Naive thymus-derived CD8-positive, alpha-beta T cell (primary cell): ENCODE data around the gene GALNT12. TPM values are rescaled to one million over a fixed set of nuclear protein-coding genes. Genes with fewer than 3 reads are reported as not detected.

Source experiments
- ATAC-seq, 2 donors: fragments of 150-1000 bp; cut with Tn5 transposase in 1 of 2; sonication (Bioruptor Pico), chemical (Tn5 transposase) in 1 of 2; 1 replicate in 1 of 2; 2 replicates in 1 of 2; pipeline ENCODE4 v1.10.0; 2021; ENCODE audit warnings: mild to moderate bottlenecking in 2 of 2, moderate library complexity in 2 of 2
- POLR2A ChIA-PET: fragments of 350-600 bp; sonication (Branson Sonifier 250); formaldehyde crosslinking; loops from one replicate; lab custom pipeline; 2021; ENCODE audit warnings: antibody characterized with exemption; lab: Charles Lee
- DNase-seq, 10 donors: peaks; one replicate each; pipeline versions ENCODE4 v3.0.0 to v3.0.0-alpha.2; 2020 to 2022
- H3K27ac Mint-ChIP-seq, 10 donors: one replicate each; pipeline ENCODE4 v1.8.0; 2020 to 2022; ENCODE audit warnings: mild to moderate bottlenecking in 10 of 10, mixed read lengths in 10 of 10, moderate library complexity in 4 of 10, inconsistent platforms in 1 of 10
- H3K27me3 Mint-ChIP-seq, 5 donors: one replicate each; pipeline ENCODE4 v1.8.0; 2021 to 2022; ENCODE audit warnings: mixed read lengths in 5 of 5
- H3K36me3 Mint-ChIP-seq, 3 donors: one replicate each; pipeline ENCODE4 v1.8.0; 2020 to 2022; ENCODE audit warnings: mixed read lengths in 3 of 3, mild to moderate bottlenecking in 2 of 3, inconsistent platforms in 1 of 3
- H3K4me1 Mint-ChIP-seq, 4 donors: one replicate each; pipeline ENCODE4 v1.8.0; 2021 to 2022; ENCODE audit warnings: mixed read lengths in 4 of 4
- H3K4me3 Mint-ChIP-seq, 10 donors: one replicate each; pipeline ENCODE4 v1.8.0; 2020 to 2022; ENCODE audit warnings: mild to moderate bottlenecking in 10 of 10, mixed read lengths in 10 of 10, moderate library complexity in 6 of 10, inconsistent platforms in 1 of 10
- H3K9me3 Mint-ChIP-seq, 9 donors: one replicate each; pipeline ENCODE4 v1.8.0; 2020 to 2022; ENCODE audit warnings: mixed read lengths in 9 of 9, mild to moderate bottlenecking in 3 of 9, inconsistent platforms in 1 of 9, moderate library complexity in 1 of 9
- polyA plus RNA-seq, 3 donors: library from polyadenylated mRNA; unstranded; fragments of 300-500 nt; fragmentation: Illumina TruSeq; gene quantifications; one replicate each; pipeline ENCODE4 v1.2.3, GENCODE V29; 2021
- total RNA-seq, 8 experiments: library from RNA in 2 of 8; stranded (reverse) in 2 of 8; gene quantifications; one replicate each; pipeline ENCODE4 v1.2.3 and lab custom pipeline; 2021 to 2026

The GALNT12 gene
- total and polyA plus RNA-seq, 5 experiments from 2014 or later: 4.6 to 9.3 (median 8.4) TPM

GRCh38 chr9:98860871-98861293, 53.4 kb downstream of the GALNT12 start:
- DNase-seq: no peak
- Mint-ChIP-seq H3K27me3 (peaks cover 6 to 31% (median 10%) of the 10 kb centered on the region in 5 donors), H3K27ac (no peak overlapping the region), H3K9me3 (peaks cover 0 to 16% (median 7%) of the 10 kb centered on the region in 9 donors), H3K4me3 (no peak overlapping the region), H3K36me3 (peaks cover 0 to 8% (median 2%) of the 10 kb centered on the region in 3 donors), H3K4me1 (peaks cover 0 to 1% (median 0%) of the 10 kb centered on the region in 4 donors)
- POLR2A ChIA-PET: no interaction called here
- no peak for ATAC-seq

- Mint-ChIP-seq H3K4me3 (no peak overlapping the region), H3K9me3 (peaks cover 0 to 6% (median 2%) of the 10 kb centered on the region in 9 donors), H3K36me3 (peaks cover 0 to 5% (median 0%) of the 10 kb centered on the region in 3 donors), H3K27me3 (peaks cover 6 to 31% (median 10%) of the 10 kb centered on the region in 5 donors), H3K4me1 (peaks cover 0 to 1% (median 0%) of the 10 kb centered on the region in 4 donors), H3K27ac (no peak overlapping the region)
- POLR2A ChIA-PET: no interaction called here
- ATAC-seq (no peak), DNase-seq (no peak)
Observed at GRCh38 chr9:98861781-98862504, 54.5 kb downstream of the GALNT12 start.

GRCh38 chr9:98862936-98863335, 55.5 kb downstream of the GALNT12 start:
- no peak for DNase-seq
- Mint-ChIP-seq H3K27me3 (peaks cover 3 to 21% (median 9%) of the 10 kb centered on the region in 5 donors), H3K9me3 (peaks cover 0 to under 1% (median 0%) of the 10 kb centered on the region in 9 donors), H3K27ac (peak overlapping the region in 1 of 10 donors; percentile 13), H3K4me1 (peaks cover 0 to 1% (median 0%) of the 10 kb centered on the region in 4 donors), H3K36me3 (no peaks in the 10 kb centered on the region), H3K4me3 (no peak overlapping the region)
- no peak for ATAC-seq
- POLR2A ChIA-PET: no interaction called here

GRCh38 chr9:98864281-98865174, 57.1 kb downstream of the GALNT12 start:
- no peak for ATAC-seq
- no peak overlapping the region for H3K27ac Mint-ChIP-seq
- no peaks in the 10 kb centered on the region for H3K36me3 Mint-ChIP-seq
- POLR2A ChIA-PET: no interaction called here
- H3K4me1 Mint-ChIP-seq: peaks cover 0 to 1% (median 0%) of the 10 kb centered on the region in 4 donors
- no peak for DNase-seq
- H3K27me3 Mint-ChIP-seq: peaks cover 4 to 13% (median 9%) of the 10 kb centered on the region in 5 donors
- H3K4me3 Mint-ChIP-seq: no peak overlapping the region
- H3K9me3 Mint-ChIP-seq: peaks cover 0 to 2% (median 0%) of the 10 kb centered on the region in 9 donors

- Mint-ChIP-seq H3K4me1 (peaks cover 0 to 1% (median 0%) of the 10 kb centered on the region in 4 donors), H3K4me3 (no peak overlapping the region), H3K27ac (no peak overlapping the region), H3K27me3 (peaks cover 2 to 8% (median 4%) of the 10 kb centered on the region in 5 donors), H3K9me3 (peaks cover 0 to 2% (median 0%) of the 10 kb centered on the region in 9 donors), H3K36me3 (no peaks in the 10 kb centered on the region)
- ATAC-seq (no peak), DNase-seq (no peak)
- POLR2A ChIA-PET: no interaction called here
Observed at GRCh38 chr9:98865284-98865875, 57.9 kb downstream of the GALNT12 start.

- DNase-seq (no peak), ATAC-seq (no peak)
- POLR2A ChIA-PET: no interaction called here
- H3K36me3 Mint-ChIP-seq: no peaks in the 10 kb centered on the region
- H3K27me3 Mint-ChIP-seq: peaks cover 0 to 14% (median 2%) of the 10 kb centered on the region in 5 donors
- H3K9me3 Mint-ChIP-seq: peaks cover 0 to 2% (median 0%) of the 10 kb centered on the region in 9 donors
- peak overlapping the region in 1 of 10 donors; percentile 67 for H3K27ac Mint-ChIP-seq
- no peak overlapping the region for H3K4me3 Mint-ChIP-seq
- peaks cover 0 to 1% (median 0%) of the 10 kb centered on the region in 4 donors for H3K4me1 Mint-ChIP-seq
Observed at GRCh38 chr9:98866435-98867102, 59.1 kb downstream of the GALNT12 start.

- ATAC-seq (no peak), DNase-seq (no peak)
- no peaks in the 10 kb centered on the region for H3K36me3 Mint-ChIP-seq
- peaks cover 0 to 15% (median 4%) of the 10 kb centered on the region in 5 donors for H3K27me3 Mint-ChIP-seq
- H3K9me3 Mint-ChIP-seq: peaks cover 0 to 2% (median 0%) of the 10 kb centered on the region in 9 donors
- no peak overlapping the region for H3K4me3 Mint-ChIP-seq
- POLR2A ChIA-PET: no interaction called here
- H3K27ac Mint-ChIP-seq: no peak overlapping the region
- peaks cover 0 to 1% (median 0%) of the 10 kb centered on the region in 4 donors for H3K4me1 Mint-ChIP-seq
Observed at GRCh38 chr9:98867103-98867428, 59.6 kb downstream of the GALNT12 start.

GRCh38 chr9:98867429-98868168, 60.1 kb downstream of the GALNT12 start:
- peaks cover 0 to 1% (median 0%) of the 10 kb centered on the region in 4 donors for H3K4me1 Mint-ChIP-seq
- ATAC-seq: no peak
- no peak for DNase-seq
- H3K4me3 Mint-ChIP-seq: no peak overlapping the region
- peak overlapping the region in 1 of 10 donors; percentile 33 for H3K27ac Mint-ChIP-seq
- H3K9me3 Mint-ChIP-seq: peaks cover 0 to 2% (median 0%) of the 10 kb centered on the region in 9 donors
- H3K27me3 Mint-ChIP-seq: peaks cover 0 to 18% (median 5%) of the 10 kb centered on the region in 5 donors
- POLR2A ChIA-PET: no interaction called here
- no peaks in the 10 kb centered on the region for H3K36me3 Mint-ChIP-seq

GRCh38 chr9:98869078-98869745, 61.7 kb downstream of the GALNT12 start:
- H3K27ac Mint-ChIP-seq: no peak overlapping the region
- POLR2A ChIA-PET: no interaction called here
- DNase-seq (no peak), ATAC-seq (no peak)
- peaks cover 0 to 12% (median 4%) of the 10 kb centered on the region in 5 donors for H3K27me3 Mint-ChIP-seq
- H3K36me3 Mint-ChIP-seq: no peaks in the 10 kb centered on the region
- H3K9me3 Mint-ChIP-seq: peaks cover 0 to 2% (median 0%) of the 10 kb centered on the region in 9 donors
- no peak overlapping the region for H3K4me3 Mint-ChIP-seq
- no peaks in the 10 kb centered on the region for H3K4me1 Mint-ChIP-seq

- ATAC-seq (no peak), DNase-seq (no peak)
- Mint-ChIP-seq H3K4me3 (no peak overlapping the region), H3K4me1 (no peaks in the 10 kb centered on the region), H3K9me3 (peaks cover 0 to 2% (median 0%) of the 10 kb centered on the region in 9 donors), H3K36me3 (no peaks in the 10 kb centered on the region), H3K27ac (no peak overlapping the region), H3K27me3 (peaks cover 0 to 12% (median 4%) of the 10 kb centered on the region in 5 donors)
- POLR2A ChIA-PET: no interaction called here
Observed at GRCh38 chr9:98869866-98870265, 62.4 kb downstream of the GALNT12 start.
